HG02884 (cell line): Measurements from ENCODE around the gene RLN3.

Experiments used
- ATAC-seq: cut with Tn5 transposase; IDR thresholded peaks from one replicate; pipeline ENCODE4 v1.9.1; 2021; ENCODE audit warnings: mild to moderate bottlenecking, moderate library complexity; ENCODE audit not compliant: unreplicated experiment

RLN3 gene

GRCh38 chr19:14053032-14053431 is 25.1 kb downstream of the RLN3 start:
- no peak for ATAC-seq

- ATAC-seq = no peak
Observed at GRCh38 chr19:14053500-14053899, 25.6 kb downstream of the RLN3 start.

- ATAC-seq = no peak
Observed at GRCh38 chr19:14054099-14054498, 26.2 kb downstream of the RLN3 start.

- no peak for ATAC-seq
Observed at GRCh38 chr19:14054721-14055120, 26.8 kb downstream of the RLN3 start.

- ATAC-seq = no peak
Observed at GRCh38 chr19:14055396-14055795, 27.4 kb downstream of the RLN3 start.

- no peak for ATAC-seq
Observed at GRCh38 chr19:14056069-14056666, 28.2 kb downstream of the RLN3 start.

- ATAC-seq = no peak
Observed at GRCh38 chr19:14056741-14057356, 28.9 kb downstream of the RLN3 start.

- no peak for ATAC-seq
Observed at GRCh38 chr19:14058182-14059092, 30.5 kb downstream of the RLN3 start.

GRCh38 chr19:14059093-14059480 is 31.1 kb downstream of the RLN3 start:
- ATAC-seq = no peak

GRCh38 chr19:14059652-14060155 is 31.8 kb downstream of the RLN3 start:
- ATAC-seq = no peak

GRCh38 chr19:14061081-14061749 is 33.3 kb downstream of the RLN3 start:
- no peak for ATAC-seq

- ATAC-seq = no peak
Observed at GRCh38 chr19:14061751-14062557, 34.0 kb downstream of the RLN3 start, which contains the start of gene PALM3. Gene PALM3, minus strand, starts transcription at chr19:14062076. Its CDS starts 96 bp downstream, at chr19:14061980.

- ATAC-seq = no peak
Observed at GRCh38 chr19:14062558-14062855, 34.6 kb downstream of the RLN3 start.

GRCh38 chr19:14063105-14063504 is 35.2 kb downstream of the RLN3 start:
- ATAC-seq = no peak

GRCh38 chr19:14066134-14066533 is 38.2 kb downstream of the RLN3 start:
- ATAC-seq = no peak

GRCh38 chr19:14070268-14071050 is 42.5 kb downstream of the RLN3 start:
- no peak for ATAC-seq

- no peak for ATAC-seq
Observed at GRCh38 chr19:14072535-14073260, 44.8 kb downstream of the RLN3 start, which contains the start of gene MISP3. Gene MISP3, plus strand, starts transcription at chr19:14072786. Its CDS starts 524 bp downstream, at chr19:14073310.

GRCh38 chr19:14073261-14073924 is 45.4 kb downstream of the RLN3 start:
- no peak for ATAC-seq
